GM18861 (cell line): ENCODE data around the gene RNF215.

Source experiments
- ATAC-seq: cut with Tn5 transposase; IDR thresholded peaks from one replicate; pipeline ENCODE4 v1.9.1; 2021; ENCODE audit not compliant: unreplicated experiment

Gene RNF215

DNA sequence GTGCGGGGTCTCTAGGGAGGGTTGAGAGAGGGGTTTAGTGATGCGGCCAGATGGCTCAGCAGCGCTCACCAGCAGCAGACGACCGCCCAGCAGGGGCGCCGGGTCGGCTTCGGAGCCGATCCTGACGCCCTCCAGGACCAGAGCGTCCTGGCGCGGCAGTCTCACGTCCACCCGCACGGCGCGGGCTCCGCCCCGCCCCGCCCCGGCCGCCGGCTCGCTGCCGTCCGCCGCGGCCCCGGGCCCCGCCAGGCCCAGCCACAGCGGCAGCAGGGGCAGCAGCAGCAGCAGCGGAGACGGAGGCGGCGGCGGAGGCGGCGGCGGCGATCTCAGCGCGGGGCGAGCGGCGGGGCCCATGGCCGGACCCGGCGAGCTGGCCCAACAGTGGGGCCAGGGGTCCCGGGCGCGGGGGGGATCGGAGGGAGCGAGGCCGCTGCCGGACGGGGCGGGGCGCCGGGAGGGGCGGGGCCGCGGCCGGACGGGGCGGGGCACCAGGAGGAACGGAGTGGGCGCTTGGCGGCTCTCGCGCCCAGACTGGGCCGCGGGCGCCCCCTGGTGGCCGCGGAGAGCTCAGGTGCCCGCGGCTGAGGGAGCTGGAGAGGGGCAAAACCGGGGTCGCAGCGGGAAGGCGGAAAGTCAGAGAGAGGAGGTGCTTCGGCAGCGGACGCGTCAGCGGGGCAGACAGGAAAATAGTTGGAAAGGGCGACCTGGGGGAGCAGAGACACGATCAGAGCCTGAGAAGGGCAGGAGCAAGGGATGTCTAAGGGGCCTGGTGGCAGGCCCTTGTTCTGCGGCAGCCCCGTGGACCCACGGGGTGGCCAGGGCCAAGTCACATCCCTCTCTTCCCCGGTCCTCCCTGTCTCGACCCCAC lies at the start of gene RNF215:
Gene RNF215, minus strand, starts transcription at position 452 of the 868 bp plus-strand sequence. Its CDS starts 98 bp downstream, at position 354.
- peak; percentile 49 for ATAC-seq

DNA sequence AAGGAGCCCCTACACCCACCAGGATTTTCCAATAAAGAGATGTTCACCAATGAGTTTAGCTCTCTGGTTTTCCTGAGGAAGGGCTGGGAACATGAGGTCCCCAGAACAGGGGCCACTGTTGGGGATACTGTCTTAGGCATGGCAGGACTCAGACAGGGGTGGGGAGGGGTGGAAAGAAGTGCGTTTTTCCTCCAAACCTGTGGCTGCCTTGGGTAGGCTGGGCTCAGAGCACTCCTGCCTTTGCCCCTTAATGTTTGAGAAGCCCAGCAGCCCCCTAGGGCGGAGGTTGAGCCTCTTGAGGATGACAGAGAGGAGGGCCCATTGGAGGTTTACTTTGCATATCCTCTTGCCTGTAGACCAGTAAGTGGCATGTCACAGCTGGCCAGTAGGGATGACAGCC lies 49.0 kb upstream of the RNF215 start:
- no peak for ATAC-seq

DNA sequence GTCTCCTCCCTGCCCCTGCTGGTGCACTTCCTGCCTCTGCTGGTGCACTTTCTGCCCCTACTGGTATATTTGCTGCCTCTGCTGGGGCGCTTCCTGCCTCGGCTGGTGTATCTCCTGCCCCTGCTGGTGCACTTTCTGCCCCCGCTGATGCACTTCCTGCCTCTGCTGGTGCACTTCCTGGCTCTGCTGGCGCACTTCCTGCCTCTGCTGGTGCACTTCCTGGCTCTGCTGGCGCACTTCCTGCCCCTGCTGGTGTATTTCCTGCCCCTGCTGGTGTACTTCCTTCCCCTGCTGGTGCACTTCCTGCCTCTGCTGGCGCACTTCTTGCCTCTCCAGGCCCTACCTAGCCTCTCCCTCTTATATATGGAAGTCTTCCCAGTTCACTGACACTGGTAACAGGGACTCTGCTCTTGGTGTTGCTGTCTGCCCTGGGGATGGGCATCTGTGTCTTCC lies 48.5 kb upstream of the RNF215 start:
- ATAC-seq = no peak

DNA sequence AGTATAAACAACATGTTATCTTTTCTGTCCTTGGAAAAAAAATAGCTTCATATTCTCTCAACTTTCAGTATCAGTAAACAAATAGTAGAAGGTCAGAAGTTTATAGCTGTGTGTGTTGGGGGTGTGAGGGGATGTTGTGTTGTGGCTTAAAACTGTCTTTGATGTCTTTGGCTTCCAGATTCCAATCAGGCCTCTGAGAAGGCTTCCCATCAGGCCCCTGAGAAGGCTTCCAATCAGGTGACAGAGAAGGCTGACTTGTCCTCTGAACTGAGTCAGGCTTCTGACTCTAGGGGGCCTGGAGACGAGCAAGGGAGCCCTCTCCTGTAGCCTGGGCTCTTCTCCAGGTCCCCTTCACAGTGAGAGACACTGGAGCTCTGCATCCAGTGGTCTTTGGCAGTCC lies 47.6 kb upstream of the RNF215 start:
- no peak for ATAC-seq

DNA sequence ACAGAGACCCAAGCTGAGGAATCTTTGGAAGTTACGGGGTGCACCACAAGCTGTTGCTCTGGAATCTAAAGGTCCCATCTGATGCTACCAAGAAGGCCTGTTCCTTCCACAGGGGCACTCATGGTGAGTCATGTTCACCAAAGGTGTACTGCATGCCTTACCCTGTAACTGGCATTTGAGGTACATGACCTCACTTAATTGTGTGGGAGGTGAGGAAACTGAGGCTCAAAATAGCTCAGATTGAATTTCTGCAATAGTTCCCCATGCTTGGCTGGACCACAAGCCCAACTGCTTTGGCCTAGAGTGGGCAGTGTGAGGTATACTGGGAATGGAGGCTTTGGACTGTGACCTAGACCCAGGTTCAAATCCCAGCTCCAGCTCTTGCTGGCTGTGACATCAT lies 46.6 kb upstream of the RNF215 start:
- ATAC-seq = no peak

DNA sequence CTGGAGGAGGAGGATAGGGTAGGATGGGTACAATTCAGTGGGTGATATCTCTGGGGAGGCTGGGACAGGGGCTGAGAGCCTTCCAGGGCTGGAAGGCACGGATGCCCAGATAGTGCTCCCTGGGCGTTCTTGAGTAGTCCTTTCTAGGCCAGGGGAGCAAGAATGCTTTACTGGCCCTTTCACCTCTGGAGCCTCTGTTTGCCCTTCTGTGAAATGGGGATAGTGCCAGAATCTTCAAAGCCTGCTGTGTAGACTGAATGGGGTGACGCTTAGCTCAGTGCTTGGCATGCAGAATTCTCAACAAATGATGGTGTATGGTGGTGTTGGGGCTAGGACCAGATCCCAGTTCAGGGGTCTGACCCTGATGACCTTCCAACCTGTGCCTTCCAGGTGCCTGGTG lies 46.0 kb upstream of the RNF215 start:
- ATAC-seq = no peak

DNA sequence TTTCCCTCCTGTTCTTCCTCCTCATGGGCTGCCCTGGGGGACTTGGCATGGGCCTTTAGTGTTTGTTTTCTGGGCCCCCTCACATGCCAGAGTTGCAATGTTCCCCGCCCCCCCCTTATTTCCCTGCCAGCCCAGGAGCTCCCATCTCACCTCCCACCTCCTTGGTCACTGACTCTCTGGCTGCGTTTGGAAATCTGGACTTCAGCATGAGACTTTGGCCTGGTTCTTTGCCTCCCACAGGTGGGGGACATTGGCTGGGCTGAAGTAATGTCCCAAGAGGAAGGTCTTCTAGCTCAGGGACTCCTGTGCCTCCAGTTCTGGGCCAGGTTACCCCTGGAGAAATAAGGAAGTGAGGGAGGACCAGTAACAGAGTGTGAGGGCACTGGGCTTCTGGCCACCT lies 45.3 kb upstream of the RNF215 start:
- ATAC-seq = no peak

DNA sequence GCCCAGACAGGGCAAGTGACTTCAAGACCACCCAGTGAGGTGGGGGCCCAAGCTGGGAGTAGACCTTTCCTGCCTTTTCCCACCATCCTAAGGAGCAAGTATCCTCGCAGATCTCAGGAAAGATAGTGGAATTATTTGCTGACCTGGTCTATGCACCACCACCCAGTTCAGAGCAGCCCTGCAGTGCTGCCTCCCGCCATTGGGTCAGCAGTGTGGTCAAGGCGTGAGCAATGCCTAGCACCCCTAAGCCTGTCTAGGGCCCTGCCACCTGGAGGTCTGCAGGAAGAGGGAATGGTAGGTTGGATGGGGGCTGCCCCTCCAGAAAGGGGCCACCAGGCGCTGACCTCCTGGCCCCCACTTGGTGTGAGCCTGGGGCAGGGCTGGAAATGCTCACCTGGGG lies 44.9 kb upstream of the RNF215 start:
- ATAC-seq = no peak

DNA sequence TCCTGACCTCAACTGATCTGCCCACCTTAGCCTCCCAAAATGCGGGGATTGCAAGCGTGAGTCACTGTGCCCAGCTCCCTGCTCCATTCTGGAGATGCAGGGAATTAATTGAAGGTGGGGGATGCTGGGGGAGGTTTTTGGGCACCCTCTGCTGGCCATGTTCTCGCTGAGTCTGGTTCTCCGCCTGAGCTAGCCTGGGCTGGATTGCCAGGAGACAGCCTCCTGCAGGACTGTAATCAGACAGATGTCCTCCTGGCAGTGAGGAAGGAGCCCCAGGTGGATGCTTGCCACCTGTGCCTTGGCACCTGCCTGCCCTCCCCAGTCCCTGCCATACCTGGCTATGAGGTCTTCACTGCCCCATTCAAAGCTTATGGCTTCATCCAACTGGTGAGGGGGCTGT lies 43.7 kb upstream of the RNF215 start:
- ATAC-seq = no peak

DNA sequence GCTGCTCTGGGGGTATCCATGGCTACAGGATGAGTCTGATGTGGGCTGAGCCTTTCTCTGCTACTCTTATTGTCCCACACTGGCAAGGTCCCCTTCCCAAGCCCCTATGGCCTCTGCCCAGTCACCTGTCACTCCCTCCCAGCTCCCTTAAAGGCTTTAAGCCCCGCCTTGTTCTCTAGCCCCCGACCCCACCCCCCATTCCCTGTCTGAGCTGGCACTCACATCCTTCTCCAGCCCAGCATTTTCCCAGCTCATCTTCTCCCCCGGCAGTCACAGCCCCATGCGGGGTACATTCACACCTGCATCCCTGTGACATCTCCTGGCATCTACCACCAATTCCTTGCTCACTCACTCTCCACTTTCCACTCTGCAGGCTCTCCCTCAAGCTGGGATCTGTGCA lies 42.7 kb upstream of the RNF215 start:
- no peak for ATAC-seq

DNA sequence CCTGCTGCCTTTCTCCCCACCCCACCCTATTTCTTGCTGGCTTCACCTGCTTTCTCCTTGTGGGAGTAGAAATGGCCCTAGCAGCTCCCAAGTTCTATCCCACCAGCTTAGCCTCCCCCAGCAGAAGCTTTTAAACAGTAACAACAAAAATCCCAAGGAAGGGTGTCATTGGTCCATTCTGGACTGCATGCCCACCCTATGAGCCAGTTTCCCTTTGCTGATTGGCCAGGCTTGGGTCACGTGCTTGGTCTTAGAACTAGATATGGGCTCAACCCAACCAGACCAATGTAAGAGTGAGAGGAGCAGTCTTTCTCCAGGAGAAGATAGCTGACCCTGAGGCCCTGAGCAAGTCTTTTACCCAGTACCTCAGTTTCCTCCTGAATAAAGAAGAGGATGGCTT lies 40.7 kb upstream of the RNF215 start:
- no peak for ATAC-seq

DNA sequence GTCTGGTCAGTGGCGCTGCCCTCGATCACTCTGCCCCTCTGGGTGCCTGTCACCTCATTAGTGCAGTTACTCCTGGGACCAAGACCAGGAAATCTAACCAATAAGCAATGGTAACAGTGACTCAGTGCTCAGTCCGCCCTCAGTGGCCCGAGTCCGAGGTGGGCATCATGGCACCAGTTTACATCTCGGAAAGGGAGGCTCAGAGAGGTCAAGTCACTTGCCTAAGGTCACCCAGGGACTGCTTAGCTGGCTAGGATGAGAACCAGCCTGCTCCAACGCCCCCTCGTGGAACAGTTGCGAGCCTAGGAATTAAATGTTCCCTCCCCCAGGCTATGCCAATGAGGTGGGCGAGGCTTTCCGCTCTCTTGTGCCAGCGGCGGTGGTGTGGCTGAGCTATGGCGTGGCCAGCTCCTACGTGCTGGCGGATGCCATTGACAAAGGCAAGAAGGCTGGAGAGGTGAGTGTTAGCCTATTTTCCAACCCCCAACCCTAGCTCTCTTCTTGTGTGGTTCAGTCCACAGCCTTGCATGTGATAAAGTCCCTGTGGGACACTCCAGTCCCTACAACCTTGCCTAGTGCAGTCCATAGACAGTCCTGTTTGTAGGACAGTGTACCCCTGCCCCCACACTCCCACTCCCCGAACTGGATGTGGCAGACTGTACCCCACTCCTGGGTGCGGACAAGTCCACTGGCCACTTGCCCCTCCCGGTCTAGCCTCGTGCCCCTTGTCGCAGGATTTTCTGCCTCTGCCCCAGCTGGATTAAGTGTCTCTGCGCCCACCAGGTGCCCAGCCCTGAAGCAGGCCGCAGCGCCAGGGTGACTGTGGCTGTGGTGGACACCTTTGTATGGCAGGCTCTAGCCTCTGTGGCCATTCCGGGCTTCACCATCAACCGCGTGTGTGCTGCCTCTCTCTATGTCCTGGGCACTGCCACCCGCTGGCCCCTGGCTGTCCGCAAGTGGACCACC lies 39.5 kb upstream of the RNF215 start:
- ATAC-seq = no peak

DNA sequence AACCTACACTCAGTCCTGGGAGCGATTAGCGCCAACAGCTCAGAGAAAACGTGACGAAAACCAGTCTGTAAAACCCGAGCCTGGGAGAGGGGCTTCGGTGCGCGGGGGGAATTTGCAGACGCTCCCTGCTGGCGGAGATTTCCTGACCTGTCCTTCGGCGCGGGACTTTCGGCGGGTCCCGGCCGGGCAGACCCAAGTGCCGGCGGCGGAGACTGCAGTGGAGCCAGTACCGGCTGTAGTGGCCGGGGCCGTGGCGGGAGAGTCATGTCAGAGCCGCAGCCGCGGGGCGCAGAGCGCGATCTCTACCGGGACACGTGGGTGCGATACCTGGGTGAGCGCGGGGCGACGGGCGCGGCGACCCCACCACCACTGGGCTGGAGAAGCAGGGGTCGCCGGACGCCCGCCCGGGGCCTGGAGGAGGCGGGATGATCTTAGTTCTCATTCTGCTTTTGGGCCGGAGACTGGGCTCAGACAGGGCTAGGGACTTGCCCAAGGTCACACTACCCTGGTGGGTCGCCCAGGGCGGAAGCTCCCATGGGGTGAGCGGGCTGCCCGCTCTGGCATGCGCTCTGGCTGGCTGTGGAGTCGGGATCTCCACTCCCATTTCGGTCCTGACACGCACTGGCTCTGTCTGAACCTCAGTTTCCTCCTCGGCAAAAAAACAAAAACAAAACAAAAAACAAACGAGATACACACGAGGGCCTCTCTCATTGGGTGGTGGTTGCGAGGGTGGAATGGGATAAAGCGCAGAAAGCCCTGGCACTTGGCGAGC lies 38.6 kb upstream of the RNF215 start, which contains the start of gene MTFP1:
Gene MTFP1, plus strand, starts transcription at position 153 of the 772 bp plus-strand sequence. Its CDS starts 112 bp downstream, at position 265.
- no peak for ATAC-seq

DNA sequence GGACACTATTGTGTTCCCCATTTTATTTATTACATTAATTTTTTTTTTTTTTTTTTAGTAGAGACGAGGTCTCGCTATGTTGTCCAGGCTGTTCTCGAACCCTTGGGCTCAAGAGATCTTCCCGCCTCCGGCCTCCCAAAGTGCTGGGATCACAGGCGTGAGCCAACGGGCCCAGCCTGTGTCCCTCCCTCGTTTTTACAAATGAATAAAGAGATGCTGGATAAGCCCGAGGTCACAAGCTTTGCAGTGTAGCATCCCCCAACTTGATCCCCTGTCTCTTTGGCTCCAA lies 38.1 kb upstream of the RNF215 start:
- no peak for ATAC-seq

DNA sequence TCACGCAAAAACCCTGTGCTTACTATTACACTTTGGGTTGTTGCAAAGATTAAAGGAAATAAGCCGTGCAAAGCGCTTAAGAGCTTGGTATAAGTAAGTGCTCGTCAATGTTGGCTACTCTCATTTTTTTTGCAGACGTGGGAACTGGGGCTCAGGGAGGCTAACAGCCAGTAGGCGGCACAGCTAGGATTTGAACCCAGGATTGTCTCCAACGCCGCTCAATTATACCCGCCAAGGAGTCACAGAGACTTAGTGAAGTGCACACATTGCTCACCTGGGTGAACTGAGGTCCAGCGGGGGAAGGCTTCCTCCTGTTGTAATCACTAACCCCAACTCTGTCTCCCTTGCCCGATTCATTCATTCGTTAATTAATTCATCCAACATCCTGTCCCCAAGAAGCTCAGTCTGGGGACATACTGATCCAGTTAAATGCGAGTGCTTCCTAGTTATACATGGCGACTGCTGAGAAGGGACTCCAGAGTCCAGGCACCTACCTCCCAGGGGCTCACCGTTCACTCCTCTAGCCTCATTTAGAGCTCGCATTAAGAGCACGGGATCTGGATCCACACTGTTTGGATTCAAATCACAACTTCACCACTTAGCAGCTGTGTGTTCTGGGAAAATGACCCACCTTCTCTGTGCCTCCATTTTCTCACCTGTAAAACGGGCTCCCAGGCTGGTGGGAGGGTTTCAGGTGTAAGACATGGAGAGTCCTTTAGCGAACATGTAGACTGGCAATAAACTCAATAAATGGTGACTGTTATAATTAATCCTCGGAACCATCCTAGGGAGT lies 37.5 kb upstream of the RNF215 start:
- ATAC-seq = no peak

DNA sequence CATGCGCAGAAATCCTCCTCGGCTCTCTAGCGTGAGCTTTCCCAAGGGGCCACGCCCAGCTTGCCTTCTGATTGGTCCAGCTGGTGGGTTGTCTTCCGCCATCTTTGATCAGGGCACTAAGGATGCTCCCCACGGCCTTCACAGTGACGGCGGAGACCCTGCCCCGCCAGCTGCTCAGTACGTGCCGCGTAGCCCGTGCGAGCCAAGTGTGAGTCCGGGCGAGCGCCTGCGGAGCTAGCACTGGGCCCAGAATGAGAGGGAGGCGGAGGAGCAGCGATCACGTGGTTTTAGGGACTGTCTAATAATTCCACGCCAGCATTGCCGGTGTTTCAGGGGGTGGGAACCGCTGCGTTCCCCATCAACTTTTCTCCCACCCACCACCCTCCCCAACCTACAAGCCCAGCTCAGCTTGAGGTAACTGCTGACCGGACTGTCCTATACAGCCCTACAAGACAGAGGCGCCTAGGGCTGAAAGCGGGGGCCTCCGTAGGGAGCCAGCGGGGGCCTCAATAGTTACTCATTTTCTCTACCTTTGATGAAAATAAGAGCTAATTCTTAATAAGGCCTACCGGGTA lies 36.8 kb upstream of the RNF215 start:
- peak; percentile 75 for ATAC-seq

DNA sequence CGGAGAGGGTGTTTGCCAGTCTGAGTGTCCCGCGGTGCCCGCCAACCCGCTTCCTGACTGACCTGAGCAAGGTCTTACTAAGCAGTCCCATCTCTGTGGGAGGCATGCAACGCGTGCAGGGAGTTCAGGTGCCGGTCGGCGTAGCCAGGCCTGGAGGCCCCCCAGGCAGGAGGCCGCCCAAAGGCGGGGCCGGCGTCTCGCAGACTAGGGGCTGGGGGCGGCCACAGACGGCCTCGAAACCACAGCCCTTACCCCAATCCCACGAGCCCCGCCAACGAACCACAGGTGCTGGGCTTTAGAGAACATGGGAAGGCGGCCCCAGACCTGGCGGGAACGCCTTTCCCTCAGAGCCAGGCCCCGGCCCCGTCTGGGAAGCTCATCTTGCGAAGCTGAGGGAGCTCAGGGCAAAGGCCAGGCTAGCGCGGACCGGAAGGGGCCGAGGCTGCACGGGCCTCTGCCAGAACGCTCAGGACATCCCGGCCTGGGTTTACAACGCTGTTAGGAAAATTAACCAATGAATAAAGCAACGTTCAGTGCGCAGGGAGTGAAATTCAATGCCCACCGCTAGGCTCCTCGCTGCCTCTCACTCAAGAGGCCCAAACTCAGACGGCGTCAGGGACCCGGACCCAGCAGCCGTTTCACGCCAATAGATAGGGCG lies 36.2 kb upstream of the RNF215 start:
- ATAC-seq = peak; percentile 16

DNA sequence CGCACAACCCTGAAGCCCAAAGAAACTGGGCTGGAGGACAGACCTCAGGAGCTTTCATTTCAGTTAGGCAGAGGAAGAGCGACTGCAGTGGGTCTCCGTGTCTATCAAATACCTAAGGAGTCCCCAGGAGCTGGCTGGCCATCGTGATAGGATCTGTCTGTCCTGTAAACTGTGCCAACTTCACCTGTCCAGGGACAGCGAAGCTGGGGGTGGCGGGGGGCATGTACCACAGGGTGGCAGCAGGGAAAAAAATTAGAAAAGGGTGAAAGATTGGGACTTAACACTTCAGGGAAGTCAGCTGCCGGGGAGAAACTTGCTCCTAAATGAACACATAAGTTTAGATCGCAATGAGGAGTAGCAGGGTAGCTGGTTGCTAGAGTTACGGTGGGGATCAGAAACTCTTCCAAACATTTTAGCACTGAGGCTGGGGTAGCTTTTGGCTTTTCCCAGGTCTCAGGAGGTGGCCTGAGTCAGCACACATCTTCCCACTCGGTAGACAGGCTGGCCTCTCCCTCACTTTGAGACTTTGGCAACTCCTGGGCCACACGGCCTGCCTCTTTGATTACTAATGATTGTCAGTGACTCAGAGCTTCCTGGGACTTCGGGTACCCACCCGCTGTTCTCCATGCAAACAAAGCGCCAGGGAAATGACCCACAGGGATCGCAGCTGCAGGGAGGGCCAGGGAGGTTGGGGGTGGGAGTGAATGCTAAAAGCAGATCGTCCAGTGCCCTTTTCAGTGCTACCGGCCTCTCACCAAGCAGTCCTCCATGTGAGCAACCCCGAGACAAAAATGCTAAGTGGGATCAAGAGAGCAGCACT lies 35.5 kb upstream of the RNF215 start:
- ATAC-seq = no peak
